ENCODE data around the gene DVL1. TPM values are rescaled to one million over a fixed set of nuclear protein-coding genes. Genes with fewer than 3 reads are reported as not detected.

The DVL1 gene
- total RNA-seq, 1 experiment from 2014 or later = 71.0 TPM

- Histone ChIP-seq H3T11ph (ENCODE audit: low read length) (no peak overlapping the region), H4K91ac (ENCODE audit: insufficient read length, low read depth, low read length) (no peak overlapping the region), H3K4ac (ENCODE audit: low read depth, low read length) (no peak overlapping the region), H4K20me1 (ENCODE audit: control insufficient read depth, insufficient read depth, insufficient read length) (no peaks in the 10 kb centered on the region), H3K4me1 (ENCODE audit: insufficient read depth, low read length) (no peaks in the 10 kb centered on the region), H3K18ac (ENCODE audit: insufficient read length, low read depth, low read length) (no peak overlapping the region), H3K23ac (ENCODE audit: insufficient read length, low read depth, low read length) (no peak overlapping the region), H3K9ac (ENCODE audit: extremely low read depth, insufficient read length, low read length) (no peak overlapping the region), H3K9me3 (ENCODE audit: control insufficient read depth, low read depth, low read length) (no peaks in the 10 kb centered on the region), H4K8ac (replicated peaks; ENCODE audit: insufficient read length, low read depth, low read length) (no peak overlapping the region), H3K27ac (ENCODE audit: insufficient read length, low read depth, low read length) (no peak overlapping the region), H3K4me2 (ENCODE audit: insufficient read depth, insufficient read length, low read length) (no peak overlapping the region), H2BK12ac (ENCODE audit: insufficient read length, low read depth, low read length) (no peak overlapping the region), H2BK5ac (ENCODE audit: insufficient read length, low read length) (no peak overlapping the region), H3K56ac (ENCODE audit: insufficient read length, low read depth, low read length) (no peak overlapping the region), H2AFZ (ENCODE audit: low read length) (no peak overlapping the region), H3K14ac (ENCODE audit: insufficient read depth, low read length) (no peak overlapping the region), H3K79me1 (ENCODE audit: insufficient read depth, low read depth, low read length, poor library complexity, severe bottlenecking) (peaks cover 2% of the 10 kb centered on the region), H2AK5ac (ENCODE audit: insufficient read length, low read length) (no peak overlapping the region), H3K79me2 (ENCODE audit: insufficient read depth, low read length) (no peaks in the 10 kb centered on the region; the same call in 1 of the 2 replicates), H2BK20ac (ENCODE audit: low read depth, low read length, poor library complexity, severe bottlenecking) (no peak overlapping the region), H3K27me3 (ENCODE audit: insufficient read depth, low read length) (no peaks in the 10 kb centered on the region), H2BK15ac (ENCODE audit: low read depth, low read length) (no peak overlapping the region), H4K5ac (ENCODE audit: insufficient read length, low read depth, low read length) (no peak overlapping the region), H2BK120ac (ENCODE audit: low read depth, low read length, poor library complexity, severe bottlenecking) (no peak overlapping the region), H3K23me2 (ENCODE audit: insufficient read length, low read depth, low read length, poor library complexity, severe bottlenecking) (no peaks in the 10 kb centered on the region)
- Mint-ChIP-seq H3K36me3 (ENCODE audit: insufficient read depth in 1 of 3, low read depth in 3 of 3) (peaks cover 21 to 36% (median 31%) of the 10 kb centered on the region in 3 experiments), H3K27me3 (ENCODE audit: low read depth) (no peaks in the 10 kb centered on the region), H3K4me1 (no peaks in the 10 kb centered on the region), H3K27ac (no peak overlapping the region), H3K4me3 (peak overlapping the region in 1 of 2 experiments; percentile 32; a peak in 1 of 5 replicates), H3K9me3 (peaks cover 0 to 8% of the 10 kb centered on the region in 2 experiments; a peak in 3 of 5 replicates)
- DNase-seq = no peak
- no CpG with 5 or more reads among the region's 17 CpGs for WGBS (ENCODE audit: extremely low coverage, insufficient read length, low lambda C conversion rate)
- TF ChIP-seq CTCF (conservative IDR thresholded peaks at IDR 0.05) = no peak
Observed at GRCh38 chr1:1341549-1342021, 7.6 kb downstream of the DVL1 start.
